GM12872 (cell line): ENCODE measurements around the gene CDC25A.

Source experiments
- CTCF ChIP-seq: IDR thresholded peaks from 3 replicates; pipeline ENCODE4 v1.5.1; 2011; ENCODE audit warnings: low read depth, mild to moderate bottlenecking, low read length, moderate library complexity; ENCODE audit not compliant: insufficient read depth

The CDC25A gene

GRCh38 chr3:48184299-48184698 is 3.9 kb downstream of the CDC25A start:
- no peak for TF ChIP-seq CTCF

GRCh38 chr3:48180531-48181253 is 7.5 kb downstream of the CDC25A start:
- TF ChIP-seq CTCF: no peak

- TF ChIP-seq CTCF: no peak
Measured at GRCh38 chr3:48180021-48180420, 8.2 kb downstream of the CDC25A start.

- no peak for TF ChIP-seq CTCF
Measured at GRCh38 chr3:48178072-48178471, 10.1 kb downstream of the CDC25A start.

GRCh38 chr3:48157950-48158376 is 30.3 kb downstream of the CDC25A start:
- peak; percentile 69 for TF ChIP-seq CTCF

GRCh38 chr3:48157202-48157840 is 30.9 kb downstream of the CDC25A start:
- TF ChIP-seq CTCF: no peak

- TF ChIP-seq CTCF: no peak
Measured at GRCh38 chr3:48156163-48156562, 32.1 kb downstream of the CDC25A start.
